ENCODE measurements around the gene GDF10. TPM values are rescaled to one million over a fixed set of nuclear protein-coding genes. Genes with fewer than 3 reads are reported as not detected.

GDF10 gene
- total RNA-seq, 4 donors from 2014 or later = 0.23 to 3.9 (median 1.0) TPM

GRCh38 chr10:47286116-47286505 lies 13.9 kb upstream of the GDF10 start:
- peak in 1 of 2 donors; percentile 73 for DNase-seq (ENCODE audit: low spot score in 2 of 2)
- H3K4me3 ChIP-seq (ENCODE audit: low read depth, poor library complexity, severe bottlenecking) = no peak overlapping the region
- intact Hi-C loops (cut with DNase I; ENCODE audit: low total_unique reads) = no loop called here
- 85 to 88% methylated on average over 4 of the region's 4 CpGs for WGBS, 2 donors
- TF ChIP-seq CTCF (IDR thresholded peaks at IDR 0.05) = no peak
- TF ChIP-seq POLR2A (IDR thresholded peaks at IDR 0.05) = no peak

- intact Hi-C loops (cut with DNase I; ENCODE audit: low total_unique reads) = no loop called here
- peak in 1 of 2 donors; percentile 71 for DNase-seq (ENCODE audit: low spot score in 2 of 2)
- 66 to 67% methylated on average over 4 of the region's 4 CpGs for WGBS, 2 donors
Measured at GRCh38 chr10:47286591-47287315, 13.2 kb upstream of the GDF10 start.

GRCh38 chr10:47287365-47287802 lies 12.6 kb upstream of the GDF10 start:
- no peak for DNase-seq (ENCODE audit: low spot score in 2 of 2)
- 29 to 61% methylated on average over 12 of the region's 12 CpGs for WGBS, 2 donors
- intact Hi-C loops (cut with DNase I; ENCODE audit: low total_unique reads) = no loop called here
- TF ChIP-seq CTCF (IDR thresholded peaks at IDR 0.05) (no peak), POLR2A (IDR thresholded peaks at IDR 0.05) (no peak)
- H3K4me3 ChIP-seq (ENCODE audit: low read depth, poor library complexity, severe bottlenecking) = no peak overlapping the region

More at GRCh38 chr10:47286591-47287315, 13.2 kb upstream of the GDF10 start:
- TF ChIP-seq POLR2A (IDR thresholded peaks at IDR 0.05) = no peak
- no peak for TF ChIP-seq CTCF (IDR thresholded peaks at IDR 0.05)
- no peak overlapping the region for H3K4me3 ChIP-seq (ENCODE audit: low read depth, poor library complexity, severe bottlenecking)

- peak in 1 of 2 donors; percentile 48 for DNase-seq (ENCODE audit: low spot score in 2 of 2)
- H3K4me3 ChIP-seq (ENCODE audit: low read depth, poor library complexity, severe bottlenecking) = no peak overlapping the region
- TF ChIP-seq POLR2A (IDR thresholded peaks at IDR 0.05) = no peak
- TF ChIP-seq CTCF (IDR thresholded peaks at IDR 0.05) = no peak
- WGBS, 2 donors = 84 to 95% methylated on average over 6 of the region's 6 CpGs
- intact Hi-C loops (cut with DNase I; ENCODE audit: low total_unique reads) = no loop called here
Measured at GRCh38 chr10:47287805-47288204, 12.2 kb upstream of the GDF10 start.

GRCh38 chr10:47288236-47288635 lies 11.8 kb upstream of the GDF10 start:
- DNase-seq (ENCODE audit: low spot score in 2 of 2) = no peak
- no peak overlapping the region for H3K4me3 ChIP-seq (ENCODE audit: low read depth, poor library complexity, severe bottlenecking)
- TF ChIP-seq POLR2A (IDR thresholded peaks at IDR 0.05) (no peak), CTCF (IDR thresholded peaks at IDR 0.05) (no peak)
- WGBS, 2 donors = 91 to 95% methylated on average over 8 of the region's 8 CpGs
- intact Hi-C loops (cut with DNase I; ENCODE audit: low total_unique reads) = no loop called here

All from lower leg skin (tissue), 4 donors.